ENCODE data around the gene ATP2A3. TPM values are rescaled to one million over a fixed set of nuclear protein-coding genes. Genes with fewer than 3 reads are reported as not detected.

The ATP2A3 gene
- total RNA-seq, 4 donors from 2014 or later: 0.89 to 1.4 (median 0.98) TPM

DNA sequence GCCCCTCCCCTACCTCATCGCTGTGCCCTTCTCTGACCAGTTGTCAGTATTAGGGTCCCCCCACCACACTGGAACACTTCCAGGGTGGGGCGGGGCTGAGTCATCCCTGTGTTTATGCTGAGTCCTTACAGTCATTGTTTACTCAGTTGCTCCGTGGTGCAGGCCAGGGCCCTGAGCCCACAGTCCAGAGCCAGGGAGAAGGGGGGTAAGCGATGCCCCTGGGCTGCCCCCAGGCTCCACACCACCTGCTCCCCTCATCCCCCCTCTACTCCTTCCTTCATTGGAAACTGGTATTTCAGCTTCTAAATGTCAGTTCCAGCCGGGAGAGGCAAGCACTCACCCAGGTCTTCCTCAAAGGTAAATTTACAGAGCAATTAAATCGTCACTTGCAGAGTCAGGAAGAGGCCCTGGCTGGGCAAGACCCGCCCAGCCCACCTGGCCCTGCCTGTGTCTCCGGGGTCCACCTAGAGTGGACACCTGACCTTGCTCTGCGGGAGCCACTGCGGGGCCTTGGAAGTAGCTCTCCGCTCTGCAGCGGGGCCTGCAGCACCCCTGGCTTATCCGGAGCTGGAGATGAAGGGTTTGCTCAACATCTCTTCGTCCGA lies 4.8 kb downstream of the ATP2A3 start:
- Histone ChIP-seq H3K9me3 (no peaks in the 10 kb centered on the region), H3K27me3 (peaks cover 22 to 33% (median 30%) of the 10 kb centered on the region in 3 donors), H3K27ac (no peak overlapping the region), H3K4me3 (no peak overlapping the region), H3K36me3 (no peaks in the 10 kb centered on the region), H3K4me1 (no peaks in the 10 kb centered on the region)
- ATAC-seq: no peak
- in situ Hi-C loops (cut with MboI; ENCODE audit: low sequenced_read_pairs in 4 of 4): no loop called here
- DNase-seq: no peak
- TF ChIP-seq POLR2A (IDR thresholded peaks at IDR 0.05) (no peak), CTCF (IDR thresholded peaks at IDR 0.05 in 4 of 5, conservative IDR thresholded peaks at IDR 0.05 in 1 of 5) (no peak)
- intact Hi-C loops (cut with DNase I; ENCODE audit: low total_unique reads): no loop called here

GRCh38 chr17:3957735-3958599 lies 6.3 kb downstream of the ATP2A3 start:
- DNase-seq: no peak
- H3K36me3 ChIP-seq: no peaks in the 10 kb centered on the region
- no peaks in the 10 kb centered on the region for H3K4me1 ChIP-seq
- no peak overlapping the region for H3K4me3 ChIP-seq
- TF ChIP-seq POLR2A (IDR thresholded peaks at IDR 0.05) (no peak), CTCF (IDR thresholded peaks at IDR 0.05 in 4 of 5, conservative IDR thresholded peaks at IDR 0.05 in 1 of 5) (no peak)
- ATAC-seq: no peak
- no peak overlapping the region for H3K27ac ChIP-seq
- in situ Hi-C loops (cut with MboI; ENCODE audit: low sequenced_read_pairs in 4 of 4) (no loop called here), intact Hi-C loops (cut with DNase I; ENCODE audit: low total_unique reads) (no loop called here)
- peaks cover 13 to 24% (median 20%) of the 10 kb centered on the region in 3 donors for H3K27me3 ChIP-seq
- H3K9me3 ChIP-seq: no peaks in the 10 kb centered on the region

DNA sequence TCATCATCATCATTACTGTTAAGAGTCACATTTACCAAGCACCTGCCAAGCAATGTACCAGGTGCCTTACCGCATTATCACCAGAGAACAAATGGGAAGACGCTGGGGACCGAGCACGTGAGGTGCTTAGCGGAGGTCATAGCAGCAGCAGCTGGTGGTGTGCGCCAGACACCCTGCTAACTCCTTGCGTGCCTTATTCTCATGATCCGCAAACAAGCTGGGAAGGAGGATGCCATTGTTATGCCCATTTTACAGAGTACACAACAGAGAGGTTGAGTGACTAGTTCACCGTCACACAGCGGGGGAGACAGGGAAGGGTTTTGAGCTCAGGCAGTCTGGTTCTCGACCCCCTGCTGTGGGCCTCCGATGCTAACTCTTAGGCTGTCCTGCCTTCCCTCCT lies 7.3 kb downstream of the ATP2A3 start:
- ATAC-seq: no peak
- Histone ChIP-seq H3K27ac (no peak overlapping the region), H3K4me3 (no peak overlapping the region), H3K4me1 (no peaks in the 10 kb centered on the region), H3K27me3 (peaks cover 6 to 14% (median 10%) of the 10 kb centered on the region in 3 donors), H3K36me3 (no peaks in the 10 kb centered on the region), H3K9me3 (no peaks in the 10 kb centered on the region)
- intact Hi-C loops (cut with DNase I; ENCODE audit: low total_unique reads) (no loop called here), in situ Hi-C loops (cut with MboI; ENCODE audit: low sequenced_read_pairs in 4 of 4) (no loop called here)
- TF ChIP-seq POLR2A (IDR thresholded peaks at IDR 0.05) (no peak), CTCF (IDR thresholded peaks at IDR 0.05 in 4 of 5, conservative IDR thresholded peaks at IDR 0.05 in 1 of 5) (no peak)
- DNase-seq: no peak

- in situ Hi-C loops (cut with MboI; ENCODE audit: low sequenced_read_pairs in 4 of 4) (no loop called here), intact Hi-C loops (cut with DNase I; ENCODE audit: low total_unique reads) (no loop called here)
- DNase-seq (no peak), ATAC-seq (no peak)
- H3K27me3 ChIP-seq: peaks cover 1 to 9% (median 5%) of the 10 kb centered on the region in 3 donors
- H3K36me3 ChIP-seq: no peaks in the 10 kb centered on the region
- no peaks in the 10 kb centered on the region for H3K9me3 ChIP-seq
- H3K4me1 ChIP-seq: no peaks in the 10 kb centered on the region
- TF ChIP-seq CTCF (IDR thresholded peaks at IDR 0.05 in 4 of 5, conservative IDR thresholded peaks at IDR 0.05 in 1 of 5): no peak
- H3K4me3 ChIP-seq: no peak overlapping the region
- H3K27ac ChIP-seq: no peak overlapping the region
Measured at GRCh38 chr17:3956327-3956957, 7.8 kb downstream of the ATP2A3 start.

Data from gastrocnemius medialis (tissue), 4 donors.